ENCODE results near the gene FEM1C.
"Not testable (repeated sequence)": the region's sequence is repeated elsewhere in the genome, so short reads cannot be mapped to it uniquely, and the experiment has no call there.

FEM1C gene

GRCh38 chr5:115487168-115487567, 57.4 kb downstream of the FEM1C start:
- no peak overlapping the region for H3K27ac ChIP-seq
- TF ChIP-seq ZFX (IDR thresholded peaks at IDR 0.05), result no peak
- TF ChIP-seq, protein P1, sequence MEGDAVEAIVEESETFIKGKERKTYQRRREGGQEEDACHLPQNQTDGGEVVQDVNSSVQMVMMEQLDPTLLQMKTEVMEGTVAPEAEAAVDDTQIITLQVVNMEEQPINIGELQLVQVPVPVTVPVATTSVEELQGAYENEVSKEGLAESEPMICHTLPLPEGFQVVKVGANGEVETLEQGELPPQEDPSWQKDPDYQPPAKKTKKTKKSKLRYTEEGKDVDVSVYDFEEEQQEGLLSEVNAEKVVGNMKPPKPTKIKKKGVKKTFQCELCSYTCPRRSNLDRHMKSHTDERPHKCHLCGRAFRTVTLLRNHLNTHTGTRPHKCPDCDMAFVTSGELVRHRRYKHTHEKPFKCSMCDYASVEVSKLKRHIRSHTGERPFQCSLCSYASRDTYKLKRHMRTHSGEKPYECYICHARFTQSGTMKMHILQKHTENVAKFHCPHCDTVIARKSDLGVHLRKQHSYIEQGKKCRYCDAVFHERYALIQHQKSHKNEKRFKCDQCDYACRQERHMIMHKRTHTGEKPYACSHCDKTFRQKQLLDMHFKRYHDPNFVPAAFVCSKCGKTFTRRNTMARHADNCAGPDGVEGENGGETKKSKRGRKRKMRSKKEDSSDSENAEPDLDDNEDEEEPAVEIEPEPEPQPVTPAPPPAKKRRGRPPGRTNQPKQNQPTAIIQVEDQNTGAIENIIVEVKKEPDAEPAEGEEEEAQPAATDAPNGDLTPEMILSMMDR (conservative IDR thresholded peaks at IDR 0.05), result no peak

DNA sequence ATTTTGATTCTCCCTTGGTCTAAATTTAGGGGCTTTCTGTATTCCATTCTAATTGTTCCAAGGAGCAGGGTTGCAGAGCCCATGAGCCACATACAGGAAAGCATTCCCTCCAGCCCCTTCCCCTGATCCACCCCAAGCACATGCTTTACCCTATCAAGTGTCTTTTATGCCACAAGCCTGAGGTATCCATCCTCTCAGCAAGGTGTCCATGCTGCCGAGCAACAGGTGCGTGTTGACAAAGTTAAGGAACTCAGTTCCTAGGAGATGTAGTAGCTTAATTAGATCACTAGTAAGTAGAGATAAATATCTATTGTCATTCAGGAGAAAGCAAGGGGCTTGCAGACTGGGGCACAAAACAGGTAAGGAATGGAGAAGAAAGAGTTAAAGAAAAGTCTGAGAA, 57.8 kb downstream of the FEM1C start:
- H3K27ac ChIP-seq, result no peak overlapping the region
- TF ChIP-seq ZFX (IDR thresholded peaks at IDR 0.05), result no peak
- TF ChIP-seq, protein P1 (conservative IDR thresholded peaks at IDR 0.05), result no peak

DNA sequence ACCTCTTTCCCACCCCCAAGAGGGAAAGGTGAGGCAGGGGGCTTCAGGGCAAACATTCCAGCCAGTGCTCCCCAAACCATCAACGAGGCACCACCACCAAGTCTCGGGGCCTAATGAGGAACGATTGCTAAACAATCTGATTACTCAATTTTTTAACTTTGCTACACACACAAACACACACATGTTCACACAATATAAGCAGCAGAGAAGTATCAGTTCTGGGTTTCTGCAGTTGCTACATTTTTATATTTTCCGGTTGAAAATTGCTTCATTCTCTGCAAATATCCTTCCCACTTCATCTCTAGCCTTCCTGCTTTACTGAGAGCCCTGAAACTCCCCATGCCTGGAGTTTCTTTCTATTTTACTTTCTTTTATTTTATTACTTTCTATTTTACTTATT, 60.2 kb downstream of the FEM1C start:
- no peak overlapping the region for H3K27ac ChIP-seq
- no peak for TF ChIP-seq ZFX (IDR thresholded peaks at IDR 0.05)
- TF ChIP-seq, protein P1 (conservative IDR thresholded peaks at IDR 0.05), result no peak

- TF ChIP-seq, protein P1 (conservative IDR thresholded peaks at IDR 0.05), result no peak
- TF ChIP-seq ZFX (IDR thresholded peaks at IDR 0.05), result no peak
- no peak overlapping the region for H3K27ac ChIP-seq
Measured at GRCh38 chr5:115480900-115481299, 63.7 kb downstream of the FEM1C start.

DNA sequence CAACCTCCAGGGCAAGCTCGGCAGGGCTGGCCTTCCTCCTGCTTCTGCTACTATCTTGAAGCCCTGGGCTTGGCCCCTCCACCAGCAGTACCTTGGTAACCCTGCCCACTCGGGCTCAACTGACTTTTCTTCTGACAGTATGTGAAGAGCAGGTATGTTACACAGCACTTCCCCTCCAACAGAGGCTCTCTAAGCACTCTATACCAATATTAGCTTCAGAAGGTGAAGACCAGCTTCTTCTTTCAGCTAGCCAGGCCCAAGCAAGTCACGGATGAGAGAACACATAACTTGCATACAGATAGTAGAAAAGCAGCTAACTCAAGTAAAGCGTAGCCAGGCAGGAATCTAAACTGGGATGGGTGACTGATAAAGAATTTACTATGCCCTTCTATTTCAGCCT, 64.3 kb downstream of the FEM1C start:
- H3K27ac ChIP-seq, result no peak overlapping the region
- TF ChIP-seq ZFX (IDR thresholded peaks at IDR 0.05), result no peak
- TF ChIP-seq, protein P1 (conservative IDR thresholded peaks at IDR 0.05), result no peak

GRCh38 chr5:115479166-115479873, 65.3 kb downstream of the FEM1C start:
- not testable (repeated sequence) for H3K27ac ChIP-seq

DNA sequence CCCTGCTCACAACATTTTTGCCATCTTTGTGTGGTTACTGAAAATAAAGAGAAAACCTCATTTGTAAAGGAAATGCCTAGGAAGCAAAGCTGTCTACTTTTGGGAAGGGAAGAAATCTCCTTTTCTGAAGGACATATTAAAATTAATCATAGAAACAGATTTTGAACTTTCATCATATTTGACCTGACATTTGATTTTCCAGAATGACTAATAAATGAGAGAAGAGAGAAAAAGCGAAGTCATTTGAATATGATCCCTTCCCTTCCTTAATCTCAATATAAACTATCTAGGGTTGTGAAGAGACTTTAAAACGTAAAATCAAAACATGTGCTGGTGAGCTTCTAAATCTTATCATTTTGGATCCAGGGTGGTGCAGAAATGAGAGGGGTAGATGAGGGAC, 66.3 kb downstream of the FEM1C start:
- H3K27ac ChIP-seq, result no peak overlapping the region
- TF ChIP-seq, protein P1 (conservative IDR thresholded peaks at IDR 0.05), result no peak
- TF ChIP-seq ZFX (IDR thresholded peaks at IDR 0.05), result no peak

GRCh38 chr5:115477581-115477980, 67.0 kb downstream of the FEM1C start:
- H3K27ac ChIP-seq, result no peak overlapping the region
- TF ChIP-seq, protein P1 (conservative IDR thresholded peaks at IDR 0.05), result no peak

Data from C4-2B (cell line).